Heart left ventricle (tissue), 16 donors: ENCODE measurements around the gene COMMD10. TPM values are rescaled to one million over a fixed set of nuclear protein-coding genes. Genes with fewer than 3 reads are reported as not detected.
A peak's percentile ranks its signal among the peaks of the same experiment; 100 is the strongest.

Experiments used
- ATAC-seq, 4 donors: fragments of 200-7000 bp; cut with Tn5 transposase; one replicate each; pipeline ENCODE4 v1.9.1; 2020 to 2022; ENCODE audit warnings: moderate library complexity in 4 of 4, mild to moderate bottlenecking in 3 of 4, moderate number of reproducible peaks in 1 of 4
- DNase-seq, 5 donors: peaks; one replicate each; pipeline ENCODE4 v3.0.0-alpha.2; 2020
- H3K27ac ChIP-seq, 12 donors: fragments of 200-600 bp; sonication (generic) in 4 of 12; one replicate each; pipeline versions ENCODE4 v1.5.0 to v1.8.0; 2016 to 2022; ENCODE audit warnings: mild to moderate bottlenecking in 2 of 12
- H3K27me3 ChIP-seq, 9 donors: fragments of 200-600 bp; sonication (generic) in 2 of 9; one replicate each; pipeline versions ENCODE4 v1.5.1 to v1.8.0; 2016 to 2022; ENCODE audit warnings: mild to moderate bottlenecking in 3 of 9
- H3K36me3 ChIP-seq, 9 donors: fragments of 200-600 bp; sonication (generic) in 2 of 9; one replicate each; pipeline versions ENCODE4 v1.5.0 to v1.8.0; 2018 to 2022; ENCODE audit warnings: mild to moderate bottlenecking in 2 of 9
- H3K4me1 ChIP-seq, 12 donors: fragments of 200-600 bp; sonication (generic) in 4 of 12; one replicate each; pipeline versions ENCODE4 v1.5.0 to v1.8.0; 2016 to 2022; ENCODE audit warnings: mild to moderate bottlenecking in 3 of 12
- H3K4me3 ChIP-seq, 12 donors: fragments of 200-600 bp; sonication (generic) in 4 of 12; one replicate each; pipeline versions ENCODE4 v1.5.0 to v1.8.0; 2017 to 2022; ENCODE audit warnings: mild to moderate bottlenecking in 9 of 12, moderate library complexity in 4 of 12
- H3K9me3 ChIP-seq, 12 donors: fragments of 200-600 bp; sonication (generic) in 4 of 12; one replicate each; pipeline versions ENCODE4 v1.5.0 to v1.8.0; 2016 to 2022; ENCODE audit warnings: mild to moderate bottlenecking in 1 of 12
- CTCF ChIP-seq, 12 donors: fragments of 200-600 bp; sonication (generic) in 4 of 12; IDR thresholded peaks; one replicate each; pipeline versions ENCODE4 v1.5.0 to v1.8.0; 2018 to 2022; ENCODE audit warnings: antibody characterized with exemption in 12 of 12, mild to moderate bottlenecking in 5 of 12
- POLR2A ChIP-seq, 2 donors: fragments of 450-650 bp; IDR thresholded peaks; one replicate each; pipeline ENCODE4 v1.6.1; 2017; ENCODE audit warnings: antibody characterized with exemption in 2 of 2, mild to moderate bottlenecking in 2 of 2, moderate library complexity in 2 of 2
- WGBS, 4 donors: extraction: QIAGEN DNeasy Blood & Tissue Kit in 2 of 4; methylation state at CpG; one replicate each; pipeline versions ENCODE4 v1.1.5 to v1.1.7; 2013 to 2018; 5-methylcytosine and 5-hydroxymethylcytosine counted together
- intact Hi-C, 10 donors: fragments of 100-400 bp; cut with DNase I; formaldehyde crosslinking; loops; one replicate each; pipeline versions ENCODE4 v1.11.1 to v1.14.2; 2022
- polyA plus RNA-seq, 2 donors: library from polyadenylated mRNA; stranded (reverse); fragments of 200-250 nt; gene quantifications; one replicate each; pipeline ENCODE4 v1.2.3, GENCODE V29; 2013
- total RNA-seq, 9 donors: library from RNA; depleted of rRNA in 2 of 9; stranded (reverse); fragments of >200 nt in 2 of 9; fragmentation: NEBNext Ultra II Directional in 3 of 9; extraction: Animal tissue kit (Norgen Biotek cat#: 25700) in 3 of 9; gene quantifications; one replicate each; pipeline versions ENCODE4 v1.1.0 to v1.2.4, GENCODE V29; 2016 to 2023
- donor health status: ischemic (EF 13 %, LVEDD 7.1; RV severe dilation, severe dysfunction).
- donor health status: healthy with polysubstance abuse.
- donor health status: DM: no; HTN: yes; CAD: no.
- donor health status: DM: no; HTN: no; CAD: no.
- donor health status: ischemic (EF 25% LVEDD 6.9; RV normal size, moderate dysfunction).
- donor health status: ischemic (EF 25% LVEDD 5.7; RV mildly dilated, moderate dysfunction).
- donor health status: healthy.
- donor health status: DM: yes; HTN: yes; CAD: no.
- donor health status: ischemic (EF 35%, LVEDD 5.7; RV mildly dilated, moderate dysfunction).
- donor health status: nonischemic (EF 11% LVEDD 7.7; RV severe dilation, severe dysfunction).
- donor health status: DM: yes; HTN: yes; CAD: no.
- donor health status: PGD.
- donor health status: ischemic (EF 29% LVEDD 5.4; RV normal size, mild dysfunction).
- donor health status: nonischemic (EF 23%, LVEDD 6.1; RV moderate dilation, normal function).

Gene COMMD10
- total and polyA plus RNA-seq, 11 donors, result 25.2 to 42.2 (median 29.8) TPM

GRCh38 chr5:116159006-116159405 is 74.2 kb downstream of the COMMD10 start:
- intact Hi-C loops, result no loop called here
- no peak for DNase-seq
- no peak for ATAC-seq
- Histone ChIP-seq H3K27ac (no peak overlapping the region), H3K36me3 (no peaks in the 10 kb centered on the region), H3K9me3 (no peaks in the 10 kb centered on the region), H3K27me3 (no peaks in the 10 kb centered on the region), H3K4me1 (peaks cover 0 to 20% (median 0%) of the 10 kb centered on the region in 12 donors), H3K4me3 (no peak overlapping the region)
- TF ChIP-seq CTCF (IDR thresholded peaks at IDR 0.05), result no peak

- Histone ChIP-seq H3K36me3 (no peaks in the 10 kb centered on the region), H3K4me3 (no peak overlapping the region), H3K27ac (no peak overlapping the region), H3K27me3 (no peaks in the 10 kb centered on the region), H3K9me3 (peaks cover 0 to 24% (median 0%) of the 10 kb centered on the region in 12 donors), H3K4me1 (no peaks in the 10 kb centered on the region)
- DNase-seq (no peak), ATAC-seq (no peak)
- 92 to 98% (median 93%) methylated on average over 1 of the region's 1 CpG for WGBS, 4 donors
- TF ChIP-seq POLR2A (IDR thresholded peaks at IDR 0.05), result no peak
- intact Hi-C loops, result no loop called here
Observed at GRCh38 chr5:116174111-116174510, 89.3 kb downstream of the COMMD10 start.

- H3K4me1 ChIP-seq, result no peaks in the 10 kb centered on the region
- intact Hi-C loops, result no loop called here
- no peaks in the 10 kb centered on the region for H3K36me3 ChIP-seq
- H3K27me3 ChIP-seq, result no peaks in the 10 kb centered on the region
- 48 to 57% (median 51%) methylated on average over 6 of the region's 6 CpGs for WGBS, 4 donors
- H3K9me3 ChIP-seq, result peaks cover 0 to 12% (median 0%) of the 10 kb centered on the region in 12 donors
- no peak overlapping the region for H3K4me3 ChIP-seq
- no peak for TF ChIP-seq POLR2A (IDR thresholded peaks at IDR 0.05)
- no peak for TF ChIP-seq CTCF (IDR thresholded peaks at IDR 0.05)
- DNase-seq, result peak in 2 of 5 donors; percentile 21 to 24
- ATAC-seq, result peak in 1 of 4 donors; percentile 42
- H3K27ac ChIP-seq, result no peak overlapping the region
Observed at GRCh38 chr5:116176121-116176520, 91.3 kb downstream of the COMMD10 start.

GRCh38 chr5:116178925-116179324 is 94.1 kb downstream of the COMMD10 start:
- intact Hi-C loops, result no loop called here

More at GRCh38 chr5:116178925-116179324, 94.1 kb downstream of the COMMD10 start:
- no peak for TF ChIP-seq CTCF (IDR thresholded peaks at IDR 0.05)
- no peak for TF ChIP-seq POLR2A (IDR thresholded peaks at IDR 0.05)
- no peak overlapping the region for H3K4me3 ChIP-seq
- no peak for ATAC-seq
- no peak for DNase-seq
- no peaks in the 10 kb centered on the region for H3K36me3 ChIP-seq
- no peaks in the 10 kb centered on the region for H3K4me1 ChIP-seq
- no peaks in the 10 kb centered on the region for H3K27me3 ChIP-seq
- WGBS, 4 donors, result 76 to 84% (median 81%) methylated on average over 4 of the region's 4 CpGs
- H3K27ac ChIP-seq, result no peak overlapping the region
- peaks cover 0 to 6% (median 0%) of the 10 kb centered on the region in 12 donors for H3K9me3 ChIP-seq
